ENCODE results near the gene MORN3. TPM values are rescaled to one million over a fixed set of nuclear protein-coding genes. Genes with fewer than 3 reads are reported as not detected.

The MORN3 gene
- total and polyA plus RNA-seq, 8 donors: under 0.01 to 0.87 (median 0.46) TPM; not detected in 3

DNA sequence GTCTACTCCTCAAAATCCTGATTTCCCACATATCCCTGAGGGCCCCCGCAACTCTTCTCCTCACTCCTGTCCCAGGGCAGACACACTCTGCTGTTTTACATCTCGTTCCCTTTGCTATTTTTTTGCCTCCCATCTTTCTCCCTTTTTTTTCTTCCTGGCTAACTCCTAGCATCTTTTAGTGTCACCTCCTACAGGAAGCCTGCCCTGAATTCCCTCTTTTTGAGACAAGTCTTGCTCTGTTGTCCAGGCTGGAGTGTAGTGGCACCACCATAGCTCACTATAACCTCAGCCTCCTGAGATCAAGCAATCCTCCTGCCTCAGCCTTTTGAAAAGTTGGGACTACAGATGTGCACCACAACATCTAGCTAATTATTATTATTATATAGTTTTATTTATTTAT lies 13.3 kb downstream of the MORN3 start:
- Histone ChIP-seq H3K27ac (no peak overlapping the region), H3K36me3 (no peaks in the 10 kb centered on the region), H3K27me3 (no peaks in the 10 kb centered on the region), H3K9me3 (no peaks in the 10 kb centered on the region), H3K4me1 (peaks cover 7 to 20% (median 12%) of the 10 kb centered on the region in 4 donors), H3K4me3 (no peak overlapping the region)
- whole genome bisulfite sequencing, 5 donors: 87 to 100% (median 98%) methylated on average over 2 of the region's 2 CpGs
- intact Hi-C loops (cut with DNase I; ENCODE audit: low total_unique reads): no loop called here
- DNase-seq: no peak
- no peak for TF ChIP-seq EP300 (IDR thresholded peaks at IDR 0.05)
- TF ChIP-seq POLR2A (IDR thresholded peaks at IDR 0.05): no peak
- TF ChIP-seq, protein P1, sequence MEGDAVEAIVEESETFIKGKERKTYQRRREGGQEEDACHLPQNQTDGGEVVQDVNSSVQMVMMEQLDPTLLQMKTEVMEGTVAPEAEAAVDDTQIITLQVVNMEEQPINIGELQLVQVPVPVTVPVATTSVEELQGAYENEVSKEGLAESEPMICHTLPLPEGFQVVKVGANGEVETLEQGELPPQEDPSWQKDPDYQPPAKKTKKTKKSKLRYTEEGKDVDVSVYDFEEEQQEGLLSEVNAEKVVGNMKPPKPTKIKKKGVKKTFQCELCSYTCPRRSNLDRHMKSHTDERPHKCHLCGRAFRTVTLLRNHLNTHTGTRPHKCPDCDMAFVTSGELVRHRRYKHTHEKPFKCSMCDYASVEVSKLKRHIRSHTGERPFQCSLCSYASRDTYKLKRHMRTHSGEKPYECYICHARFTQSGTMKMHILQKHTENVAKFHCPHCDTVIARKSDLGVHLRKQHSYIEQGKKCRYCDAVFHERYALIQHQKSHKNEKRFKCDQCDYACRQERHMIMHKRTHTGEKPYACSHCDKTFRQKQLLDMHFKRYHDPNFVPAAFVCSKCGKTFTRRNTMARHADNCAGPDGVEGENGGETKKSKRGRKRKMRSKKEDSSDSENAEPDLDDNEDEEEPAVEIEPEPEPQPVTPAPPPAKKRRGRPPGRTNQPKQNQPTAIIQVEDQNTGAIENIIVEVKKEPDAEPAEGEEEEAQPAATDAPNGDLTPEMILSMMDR (IDR thresholded peaks at IDR 0.05): no peak
- no peak for TF ChIP-seq POLR2AphosphoS5 (IDR thresholded peaks at IDR 0.05)

DNA sequence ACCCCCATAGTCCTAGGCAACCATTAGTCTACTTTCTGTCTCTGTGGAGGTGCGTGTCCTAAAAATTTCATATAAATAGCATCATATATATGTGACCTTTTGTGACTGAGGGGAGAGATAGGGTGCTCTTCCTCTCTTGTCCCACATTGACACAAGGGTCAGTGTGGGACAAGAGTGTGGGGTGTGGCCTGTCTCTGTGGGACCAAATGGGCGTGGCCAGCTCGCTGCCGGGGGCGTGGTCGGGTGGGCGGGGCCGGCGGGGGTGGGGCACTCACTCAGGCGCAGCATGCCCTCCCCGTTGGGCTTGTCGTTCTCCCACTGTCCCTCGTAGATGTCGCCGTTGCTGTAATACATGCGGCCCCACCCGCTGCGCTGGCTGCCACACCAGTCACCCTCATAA lies 15.5 kb downstream of the MORN3 start:
- no peak overlapping the region for H3K27ac ChIP-seq
- TF ChIP-seq EP300 (IDR thresholded peaks at IDR 0.05): no peak
- TF ChIP-seq POLR2A (IDR thresholded peaks at IDR 0.05): no peak
- no peak for TF ChIP-seq POLR2AphosphoS5 (IDR thresholded peaks at IDR 0.05)
- TF ChIP-seq, protein P1 (IDR thresholded peaks at IDR 0.05): no peak
- H3K4me3 ChIP-seq: no peak overlapping the region
- peaks cover 0 to 18% (median 10%) of the 10 kb centered on the region in 4 donors for H3K4me1 ChIP-seq
- WGBS, 5 donors: 64 to 100% (median 68%) methylated on average over 1 to 18 of the region's 18 CpGs
- no peak for DNase-seq
- no peaks in the 10 kb centered on the region for H3K9me3 ChIP-seq
- no peaks in the 10 kb centered on the region for H3K27me3 ChIP-seq
- H3K36me3 ChIP-seq: no peaks in the 10 kb centered on the region
- intact Hi-C loops (cut with DNase I; ENCODE audit: low total_unique reads): no loop called here

DNA sequence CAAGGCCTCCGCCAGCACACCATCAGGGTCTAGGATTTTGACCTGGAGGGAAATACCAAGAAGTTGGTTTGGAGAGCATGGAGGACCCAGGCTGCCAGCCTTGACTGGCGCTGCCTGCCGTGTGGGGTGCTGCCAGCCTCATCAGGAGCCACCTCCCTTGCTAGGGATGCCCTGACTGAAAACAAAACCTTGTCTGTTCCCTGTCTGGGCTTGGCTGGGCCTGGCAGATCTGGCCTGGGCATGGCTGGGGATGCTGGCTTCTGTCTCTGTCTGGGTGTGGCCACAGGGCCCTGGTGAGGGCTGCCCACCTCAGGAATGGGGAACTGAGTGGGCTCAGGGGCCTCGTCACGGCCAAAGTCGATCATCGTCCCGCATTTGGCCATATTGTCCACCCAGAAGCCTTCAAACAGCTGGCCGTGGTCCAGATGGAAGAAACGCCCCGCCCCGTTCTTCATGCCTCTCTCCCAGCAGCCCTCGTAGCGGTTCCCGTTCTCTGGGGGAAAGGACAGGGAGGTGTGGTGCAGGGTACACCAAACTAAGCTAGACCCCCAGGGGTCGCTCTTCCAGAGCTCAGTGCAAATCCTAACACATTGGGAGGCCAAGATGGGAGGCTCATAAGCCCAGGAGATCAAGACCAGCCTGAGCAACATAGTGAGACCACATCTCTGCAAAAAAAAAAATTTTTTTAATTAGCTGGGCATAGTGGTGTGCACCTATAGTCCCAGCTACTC lies 16.5 kb downstream of the MORN3 start:
- Histone ChIP-seq H3K27ac (no peak overlapping the region), H3K27me3 (no peaks in the 10 kb centered on the region), H3K9me3 (no peaks in the 10 kb centered on the region), H3K36me3 (no peaks in the 10 kb centered on the region), H3K4me1 (peaks cover 0 to 18% (median 8%) of the 10 kb centered on the region in 4 donors), H3K4me3 (no peak overlapping the region)
- 62 to 77% (median 67%) methylated on average over 9 to 16 of the region's 16 CpGs for whole genome bisulfite sequencing, 5 donors
- DNase-seq: no peak
- intact Hi-C loops (cut with DNase I; ENCODE audit: low total_unique reads): no loop called here
- TF ChIP-seq POLR2A (IDR thresholded peaks at IDR 0.05): no peak
- TF ChIP-seq, protein P1 (IDR thresholded peaks at IDR 0.05): no peak
- no peak for TF ChIP-seq EP300 (IDR thresholded peaks at IDR 0.05)
- TF ChIP-seq POLR2AphosphoS5 (IDR thresholded peaks at IDR 0.05): no peak

DNA sequence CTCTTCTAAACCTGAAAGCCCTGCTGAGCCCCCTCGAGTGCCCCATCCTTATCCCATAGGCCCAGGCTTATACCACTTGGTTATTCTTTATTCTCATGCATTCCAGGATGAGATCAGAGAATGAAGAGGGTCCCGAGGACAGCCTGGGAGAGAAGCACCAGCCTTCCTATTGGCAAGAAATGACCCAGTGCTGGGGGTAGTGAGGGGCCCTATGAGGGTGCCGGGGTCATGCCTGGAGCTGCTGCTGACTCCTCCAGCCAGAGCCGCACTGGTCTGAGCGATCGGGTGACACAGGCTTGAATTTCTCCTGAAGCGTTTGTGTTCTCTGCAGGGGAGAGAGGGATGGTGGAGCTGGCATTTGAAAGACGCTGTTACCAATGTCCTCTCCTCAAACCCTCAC lies 18.1 kb downstream of the MORN3 start:
- H3K36me3 ChIP-seq: peaks cover 0 to 4% (median 0%) of the 10 kb centered on the region in 4 donors
- DNase-seq: no peak

More for the DNA sequence above, 18.1 kb downstream of the MORN3 start:
- WGBS, 5 donors: 85 to 93% (median 86%) methylated on average over 8 of the region's 8 CpGs
- Histone ChIP-seq H3K9me3 (no peaks in the 10 kb centered on the region), H3K4me1 (peaks cover 0 to 18% (median 8%) of the 10 kb centered on the region in 4 donors), H3K27ac (no peak overlapping the region), H3K4me3 (no peak overlapping the region), H3K27me3 (no peaks in the 10 kb centered on the region)
- TF ChIP-seq, protein P1 (IDR thresholded peaks at IDR 0.05): no peak
- TF ChIP-seq EP300 (IDR thresholded peaks at IDR 0.05): no peak
- no peak for TF ChIP-seq POLR2A (IDR thresholded peaks at IDR 0.05)
- TF ChIP-seq POLR2AphosphoS5 (IDR thresholded peaks at IDR 0.05): no peak
- intact Hi-C loops (cut with DNase I; ENCODE audit: low total_unique reads): no loop called here
